Measurements from ENCODE around the gene PRXL2B.
"Not testable (repeated sequence)": the region's sequence is repeated elsewhere in the genome, so short reads cannot be mapped to it uniquely, and the experiment has no call there.

Gene PRXL2B

GRCh38 chr1:2586154-2587070 is at the start of gene PRXL2B:
Gene PRXL2B (plus strand): TSS chr1:2586777. CDS start chr1:2586886, 109 bp downstream.
- peak; percentile 100 for DNase-seq (ENCODE audit: low read depth)

GRCh38 chr1:2537784-2538115 is 48.8 kb upstream of the PRXL2B start:
- DNase-seq (ENCODE audit: low read depth): no peak

- no peak for DNase-seq (ENCODE audit: low read depth)
Observed at GRCh38 chr1:2538376-2538775, 48.2 kb upstream of the PRXL2B start.

GRCh38 chr1:2538872-2539271 is 47.7 kb upstream of the PRXL2B start:
- DNase-seq (ENCODE audit: low read depth): no peak

GRCh38 chr1:2539312-2539907 is 47.2 kb upstream of the PRXL2B start:
- DNase-seq (ENCODE audit: low read depth): no peak

- DNase-seq (ENCODE audit: low read depth): no peak
Observed at GRCh38 chr1:2540816-2541492, 45.6 kb upstream of the PRXL2B start.

GRCh38 chr1:2541619-2542245 is 44.8 kb upstream of the PRXL2B start:
- no peak for DNase-seq (ENCODE audit: low read depth)

- no peak for DNase-seq (ENCODE audit: low read depth)
Observed at GRCh38 chr1:2542246-2542915, 44.2 kb upstream of the PRXL2B start.

- no peak for DNase-seq (ENCODE audit: low read depth)
Observed at GRCh38 chr1:2543543-2544092, 43.0 kb upstream of the PRXL2B start.

- DNase-seq (ENCODE audit: low read depth): no peak
Observed at GRCh38 chr1:2544093-2544874, 42.3 kb upstream of the PRXL2B start.

- no peak for DNase-seq (ENCODE audit: low read depth)
Observed at GRCh38 chr1:2544875-2545640, 41.5 kb upstream of the PRXL2B start.

- peak; percentile 58 for DNase-seq (ENCODE audit: low read depth)
Observed at GRCh38 chr1:2545754-2546514, 40.6 kb upstream of the PRXL2B start.

GRCh38 chr1:2546515-2547209 is 39.9 kb upstream of the PRXL2B start:
- DNase-seq (ENCODE audit: low read depth): no peak

- no peak for DNase-seq (ENCODE audit: low read depth)
Observed at GRCh38 chr1:2547210-2548067, 39.1 kb upstream of the PRXL2B start.

GRCh38 chr1:2548068-2548589 is 38.4 kb upstream of the PRXL2B start:
- DNase-seq (ENCODE audit: low read depth): no peak

- DNase-seq (ENCODE audit: low read depth): not testable (repeated sequence)
Observed at GRCh38 chr1:2549367-2550029, 37.1 kb upstream of the PRXL2B start.
